Measurements from ENCODE around the gene EML4. TPM values are rescaled to one million over a fixed set of nuclear protein-coding genes. Genes with fewer than 3 reads are reported as not detected.

Gene EML4
- total and polyA plus RNA-seq, 2 donors (not counting 1 experiment from before 2014, with no cell fraction given) = 49.4 to 134 TPM

- no peak for TF ChIP-seq CTCF (IDR thresholded peaks at IDR 0.05)
- Mint-ChIP-seq H3K27ac (no peak overlapping the region), H3K27me3 (peaks cover 11% of the 10 kb centered on the region), H3K4me3 (no peak overlapping the region), H3K4me1 (peaks cover 16% of the 10 kb centered on the region), H3K9me3 (ENCODE audit: insufficient read depth) (no peaks in the 10 kb centered on the region)
- no peak for ATAC-seq (ENCODE audit: low read depth)
- Histone ChIP-seq H3K9ac (ENCODE audit: low read length) (no peak overlapping the region), H3K36me3 (replicated peaks in 1 of 2; ENCODE audit: control extremely low read depth in 1 of 2, control insufficient read depth in 1 of 2, extremely low read depth in 1 of 2, insufficient read depth in 2 of 2, low read length in 1 of 2) (no peaks in the 10 kb centered on the region), H3K4me3 (ENCODE audit: control extremely low read depth in 1 of 5, extremely low read depth in 1 of 5, insufficient read depth in 1 of 5, low read depth in 2 of 5, low read length in 4 of 5) (no peak overlapping the region), H3K27me3 (replicated peaks in 1 of 4; ENCODE audit: control extremely low read depth in 1 of 4, control insufficient read depth in 3 of 4, insufficient read depth in 4 of 4, low read length in 3 of 4) (no peaks in the 10 kb centered on the region), H3K4me2 (replicated peaks; ENCODE audit: low read depth, low read length, poor library complexity, severe bottlenecking) (no peak overlapping the region), H3K4me1 (ENCODE audit: control insufficient read depth in 2 of 2, insufficient read depth in 2 of 2, low read length in 2 of 2) (peaks cover 13 to 15% of the 10 kb centered on the region in 2 donors), H3K79me2 (ENCODE audit: control insufficient read depth, insufficient read depth, low read length) (peaks cover 14% of the 10 kb centered on the region), H3K27ac (ENCODE audit: low read length in 2 of 2) (no peak overlapping the region), H3K9me3 (ENCODE audit: control extremely low read depth in 1 of 3, control insufficient read depth in 2 of 3, insufficient read depth in 1 of 3, low read length in 2 of 3) (no peaks in the 10 kb centered on the region), H2AFZ (ENCODE audit: insufficient read depth, low read depth, low read length, poor library complexity, severe bottlenecking) (no peak overlapping the region), H4K20me1 (ENCODE audit: control insufficient read depth, insufficient read depth, low read length, poor library complexity, severe bottlenecking) (no peaks in the 10 kb centered on the region)
- intact Hi-C loops (cut with micrococcal nuclease) = loop anchor here (5.0 kb wide), 3 partner anchors 388 to 1803 kb away; partner anchors contain the start of genes PPM1B and THADA
- WGBS (ENCODE audit: insufficient coverage) = 100% methylated on average over 1 of the region's 3 CpGs
- CTCF ChIA-PET = no interaction called here
- POLR2A ChIA-PET = no interaction called here
- no peak for DNase-seq
Measured at GRCh38 chr2:42364658-42365057, 195.5 kb downstream of the EML4 start.

GRCh38 chr2:42366411-42366810 lies 197.3 kb downstream of the EML4 start:
- peaks cover 11% of the 10 kb centered on the region for H3K27me3 Mint-ChIP-seq
- H3K27me3 ChIP-seq (replicated peaks in 1 of 4; ENCODE audit: control extremely low read depth in 1 of 4, control insufficient read depth in 3 of 4, insufficient read depth in 4 of 4, low read length in 3 of 4) = no peaks in the 10 kb centered on the region
- no peak for ATAC-seq (ENCODE audit: low read depth)
- H3K4me1 Mint-ChIP-seq = peaks cover 8% of the 10 kb centered on the region
- no peak for DNase-seq
- CTCF ChIA-PET = no interaction called here
- no peaks in the 10 kb centered on the region for H3K36me3 ChIP-seq (replicated peaks in 1 of 2; ENCODE audit: control extremely low read depth in 1 of 2, control insufficient read depth in 1 of 2, extremely low read depth in 1 of 2, insufficient read depth in 2 of 2, low read length in 1 of 2)
- H3K9me3 Mint-ChIP-seq (ENCODE audit: insufficient read depth) = no peaks in the 10 kb centered on the region
- H4K20me1 ChIP-seq (ENCODE audit: control insufficient read depth, insufficient read depth, low read length, poor library complexity, severe bottlenecking) = no peaks in the 10 kb centered on the region
- no peaks in the 10 kb centered on the region for H3K79me2 ChIP-seq (ENCODE audit: control insufficient read depth, insufficient read depth, low read length)
- H3K9ac ChIP-seq (ENCODE audit: low read length) = no peak overlapping the region
- no peak overlapping the region for H3K27ac Mint-ChIP-seq
- no peaks in the 10 kb centered on the region for H3K9me3 ChIP-seq (ENCODE audit: control extremely low read depth in 1 of 3, control insufficient read depth in 2 of 3, insufficient read depth in 1 of 3, low read length in 2 of 3)
- H3K4me3 Mint-ChIP-seq = no peak overlapping the region
- POLR2A ChIA-PET = no interaction called here
- H2AFZ ChIP-seq (ENCODE audit: insufficient read depth, low read depth, low read length, poor library complexity, severe bottlenecking) = no peak overlapping the region
- no peak overlapping the region for H3K4me2 ChIP-seq (replicated peaks; ENCODE audit: low read depth, low read length, poor library complexity, severe bottlenecking)
- TF ChIP-seq CTCF (IDR thresholded peaks at IDR 0.05) (no peak), EZH2 (IDR thresholded peaks at IDR 0.05; ENCODE audit: borderline replicate concordance, insufficient read depth, low read depth, low read length, poor library complexity, severe bottlenecking) (no peak)
- peaks cover 4 to 6% of the 10 kb centered on the region in 2 donors for H3K4me1 ChIP-seq (ENCODE audit: control insufficient read depth in 2 of 2, insufficient read depth in 2 of 2, low read length in 2 of 2)
- H3K4me3 ChIP-seq (ENCODE audit: control extremely low read depth in 1 of 5, extremely low read depth in 1 of 5, insufficient read depth in 1 of 5, low read depth in 2 of 5, low read length in 4 of 5) = no peak overlapping the region
- intact Hi-C loops (cut with micrococcal nuclease) = no loop called here
- no peak overlapping the region for H3K27ac ChIP-seq (ENCODE audit: low read length in 2 of 2)
